Choroid plexus epithelial cell (primary cell): ENCODE results near the gene LY6G5B.
A peak's percentile ranks its signal among the peaks of the same experiment; 100 is the strongest.

Experiments used
- DNase-seq: peaks from one replicate; pipeline ENCODE4 v3.0.0-alpha.2; 2010; ENCODE audit warnings: low read depth
- H3K4me3 ChIP-seq: 2 replicates; pipeline ENCODE4 v1.5.1; 2011; ENCODE audit warnings: low read depth, mild to moderate bottlenecking, control low read depth, low read length, moderate library complexity
- TF ChIP-seq, protein P1 (sequence below): conservative IDR thresholded peaks from 2 replicates; pipeline ENCODE4 v1.5.1; 2011; ENCODE audit warnings: low read depth, mild to moderate bottlenecking, control low read depth, inconsistent platforms, low read length, moderate library complexity

The LY6G5B gene

DNA sequence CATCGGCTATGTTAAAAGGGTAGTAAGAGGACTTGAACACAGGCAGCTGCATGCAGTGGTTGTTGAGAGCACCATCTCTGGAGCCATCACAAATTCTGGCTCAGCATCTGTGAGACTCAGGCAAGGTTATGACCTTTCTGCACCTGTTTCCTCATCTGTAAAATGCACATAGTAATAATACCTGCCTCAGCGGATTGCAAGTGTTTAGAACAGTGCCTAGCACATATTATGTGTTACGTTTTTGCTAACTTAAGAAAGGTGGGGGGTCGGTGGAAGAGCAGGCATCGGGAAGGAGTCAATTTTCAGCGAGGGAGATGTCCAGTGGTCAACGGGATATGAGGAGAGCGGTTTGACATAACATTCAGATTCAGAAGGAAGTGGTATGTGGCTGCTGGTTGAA lies 8.2 kb downstream of the LY6G5B start:
- DNase-seq, result no peak
- H3K4me3 ChIP-seq, result no peak overlapping the region
- TF ChIP-seq, protein P1, sequence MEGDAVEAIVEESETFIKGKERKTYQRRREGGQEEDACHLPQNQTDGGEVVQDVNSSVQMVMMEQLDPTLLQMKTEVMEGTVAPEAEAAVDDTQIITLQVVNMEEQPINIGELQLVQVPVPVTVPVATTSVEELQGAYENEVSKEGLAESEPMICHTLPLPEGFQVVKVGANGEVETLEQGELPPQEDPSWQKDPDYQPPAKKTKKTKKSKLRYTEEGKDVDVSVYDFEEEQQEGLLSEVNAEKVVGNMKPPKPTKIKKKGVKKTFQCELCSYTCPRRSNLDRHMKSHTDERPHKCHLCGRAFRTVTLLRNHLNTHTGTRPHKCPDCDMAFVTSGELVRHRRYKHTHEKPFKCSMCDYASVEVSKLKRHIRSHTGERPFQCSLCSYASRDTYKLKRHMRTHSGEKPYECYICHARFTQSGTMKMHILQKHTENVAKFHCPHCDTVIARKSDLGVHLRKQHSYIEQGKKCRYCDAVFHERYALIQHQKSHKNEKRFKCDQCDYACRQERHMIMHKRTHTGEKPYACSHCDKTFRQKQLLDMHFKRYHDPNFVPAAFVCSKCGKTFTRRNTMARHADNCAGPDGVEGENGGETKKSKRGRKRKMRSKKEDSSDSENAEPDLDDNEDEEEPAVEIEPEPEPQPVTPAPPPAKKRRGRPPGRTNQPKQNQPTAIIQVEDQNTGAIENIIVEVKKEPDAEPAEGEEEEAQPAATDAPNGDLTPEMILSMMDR, result no peak

DNA sequence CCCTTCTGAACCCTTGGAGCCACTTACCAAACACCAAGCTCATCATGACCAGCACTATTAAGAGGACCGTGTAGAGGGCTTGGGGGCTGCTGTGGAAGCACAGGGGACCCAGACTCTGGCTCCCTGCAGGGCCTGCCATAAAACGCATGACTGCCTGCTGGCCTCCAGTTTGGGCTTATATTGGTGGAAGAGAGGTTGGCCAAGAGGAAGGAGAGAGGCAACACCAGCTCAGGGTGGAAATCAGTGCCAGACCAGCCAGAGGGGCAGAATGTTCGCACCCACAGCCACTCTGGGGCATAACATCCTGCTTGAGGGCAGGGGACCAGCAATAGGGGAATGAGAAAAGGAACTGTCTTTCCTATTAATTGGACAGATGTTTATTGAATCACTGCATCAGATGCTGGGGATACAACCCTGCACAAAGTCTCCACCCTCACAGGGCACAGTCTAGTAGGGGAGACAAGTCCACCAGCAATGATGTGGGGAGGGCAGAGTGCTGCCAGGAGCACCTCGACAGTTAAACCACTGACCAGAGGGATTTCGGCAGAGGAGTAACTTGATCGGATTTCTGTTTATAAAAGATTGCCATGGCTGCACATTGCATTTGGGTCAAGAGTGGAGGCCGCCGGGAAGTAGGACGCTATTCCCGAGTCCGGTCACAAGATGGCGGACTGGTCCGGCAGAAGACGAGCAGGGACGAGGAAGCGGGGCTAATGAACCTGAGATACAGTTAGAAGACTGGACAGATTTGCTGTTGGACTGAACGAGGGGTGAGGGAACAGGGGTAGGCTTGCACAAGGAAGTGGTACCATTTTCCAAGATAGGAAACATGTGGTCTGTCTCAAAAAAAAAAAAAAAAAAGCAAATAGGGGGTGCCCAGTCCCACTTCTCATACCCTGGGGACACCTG lies 10.7 kb downstream of the LY6G5B start, which contains the start of gene LY6G5C:
TSS of gene LY6G5C (minus strand) at position 842 of the 909 bp plus-strand sequence. CDS start at position 148, 694 bp downstream.
- TF ChIP-seq, protein P1, result peak; percentile 86
- DNase-seq, result peak; percentile 96
- peak within 1 kb of the TSS; percentile 61 for H3K4me3 ChIP-seq

DNA sequence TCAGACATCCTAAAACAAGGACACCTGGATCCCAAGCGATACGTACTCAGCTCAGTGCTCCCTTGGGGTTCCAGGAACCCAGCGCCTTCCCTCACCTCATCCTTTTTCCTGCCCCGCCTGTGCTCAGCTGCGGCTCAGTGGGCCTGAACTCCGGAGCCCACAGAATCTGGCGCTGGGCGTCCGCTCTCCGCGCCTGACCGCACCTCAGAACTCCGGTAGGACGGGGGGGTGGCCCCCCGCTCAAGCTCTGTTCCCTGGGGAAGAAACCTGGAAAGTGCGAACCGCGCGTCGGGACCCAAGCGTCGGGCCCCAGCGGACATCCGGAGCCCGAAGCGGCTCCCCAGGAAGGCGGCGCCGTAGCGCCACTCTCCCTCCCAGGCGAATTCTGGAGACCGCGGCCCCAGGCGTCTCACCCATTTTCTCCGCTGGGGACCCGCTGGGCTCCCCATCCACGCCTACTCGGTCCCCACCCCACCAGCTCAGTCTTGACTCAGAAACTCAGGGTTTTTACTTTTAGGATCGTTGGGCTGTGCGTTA lies 11.4 kb downstream of the LY6G5B start:
- peak overlapping the region; percentile 61 for H3K4me3 ChIP-seq
- DNase-seq, result peak; percentile 18
- TF ChIP-seq, protein P1, result no peak

DNA sequence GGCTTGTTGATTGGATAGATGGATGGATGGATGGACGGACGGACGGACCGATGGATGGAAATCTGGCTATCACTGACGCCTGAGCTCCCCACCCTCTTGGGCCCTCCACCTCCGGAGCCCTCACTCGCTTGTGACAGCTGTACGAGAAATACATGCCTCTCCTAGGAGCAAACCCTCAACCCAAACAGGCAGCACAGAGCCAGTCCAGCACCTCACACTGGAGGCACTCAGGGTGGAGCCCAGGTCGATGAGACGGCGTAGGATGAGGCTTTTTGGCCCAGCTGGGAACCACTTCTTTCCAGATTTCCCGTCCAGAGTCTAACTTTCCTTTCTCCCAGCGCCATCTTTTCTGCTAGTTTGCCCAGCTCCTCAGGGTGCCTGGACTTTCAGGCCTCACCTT lies 13.8 kb downstream of the LY6G5B start:
- TF ChIP-seq, protein P1, result no peak
- H3K4me3 ChIP-seq, result no peak overlapping the region
- no peak for DNase-seq

DNA sequence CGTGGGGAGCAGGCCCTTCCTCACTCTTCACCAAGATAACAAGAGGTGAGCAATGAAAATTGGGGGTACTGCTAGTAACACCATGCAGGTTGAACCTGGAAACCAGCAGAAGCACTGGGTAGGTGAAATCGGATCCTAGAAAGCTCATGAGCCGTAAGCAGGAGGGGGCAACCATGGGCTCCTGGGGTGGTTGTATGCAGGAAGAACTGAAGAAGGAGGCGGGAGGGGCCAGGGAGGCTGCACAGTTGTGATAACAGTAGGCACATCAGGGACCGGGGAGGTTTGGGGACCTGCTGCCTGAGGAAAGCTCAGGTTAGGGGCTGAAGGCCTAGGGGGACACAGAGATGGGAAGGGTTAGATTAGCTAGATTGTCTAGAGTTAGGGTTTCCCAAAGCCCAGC lies 16.7 kb downstream of the LY6G5B start:
- TF ChIP-seq, protein P1, result no peak
- H3K4me3 ChIP-seq, result no peak overlapping the region
- no peak for DNase-seq

DNA sequence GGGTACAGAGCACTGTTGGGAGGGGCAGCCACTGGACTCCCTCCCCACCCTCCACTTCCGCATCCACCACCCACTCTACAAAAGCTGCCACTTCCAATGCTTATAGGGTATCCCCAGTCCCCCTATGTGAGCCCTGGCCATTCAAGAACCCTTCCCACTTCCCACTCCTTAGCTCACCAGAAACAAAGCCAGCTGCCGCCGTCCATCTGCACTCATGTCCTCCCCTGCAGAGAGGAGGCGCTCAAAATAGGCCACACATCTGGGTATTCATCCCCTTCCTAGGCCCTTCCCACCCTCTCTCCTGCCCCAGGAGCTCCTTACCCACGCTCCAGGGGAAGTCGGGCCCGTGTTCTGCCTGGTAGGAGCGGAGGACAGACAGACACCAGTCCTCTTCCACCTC lies 17.5 kb downstream of the LY6G5B start:
- TF ChIP-seq, protein P1, result no peak
- no peak for DNase-seq
- no peak overlapping the region for H3K4me3 ChIP-seq
